ENCODE measurements around the gene FAM107B. TPM values are rescaled to one million over a fixed set of nuclear protein-coding genes. Genes with fewer than 3 reads are reported as not detected.
A peak's percentile ranks its signal among the peaks of the same experiment; 100 is the strongest.

The FAM107B gene
- total and polyA plus RNA-seq, 2 of the 4 experiments (the other 2 are of a cell fraction): 26.4 to 27.1 TPM

GRCh38 chr10:14681802-14682201, 92.9 kb downstream of the FAM107B start:
- TF ChIP-seq FOS (IDR thresholded peaks at IDR 0.05; ENCODE audit: low read depth, low read length) (no peak), CHD1 (IDR thresholded peaks at IDR 0.05; ENCODE audit: low read depth, low read length) (no peak), MXI1 (IDR thresholded peaks at IDR 0.05; ENCODE audit: borderline replicate concordance, low read depth, low read length) (no peak), ELK1 (IDR thresholded peaks at IDR 0.05; ENCODE audit: borderline replicate concordance, low read depth, low read length) (no peak), SMC3 (IDR thresholded peaks at IDR 0.05; ENCODE audit: low read depth, low read length) (no peak), MAZ (IDR thresholded peaks at IDR 0.05; ENCODE audit: borderline replicate concordance, low read depth, low read length) (no peak), NFE2L2 (IDR thresholded peaks at IDR 0.05; ENCODE audit: low read depth, low read length) (no peak), CEBPB (IDR thresholded peaks at IDR 0.05; ENCODE audit: low read depth, low read length) (no peak), RAD21 (IDR thresholded peaks at IDR 0.05; ENCODE audit: low read length) (no peak)
- no peak overlapping the region for H4K8ac ChIP-seq (ENCODE audit: low read depth in 2 of 2, low read length in 2 of 2)
- no peaks in the 10 kb centered on the region for H3K27me3 ChIP-seq (ENCODE audit: control insufficient read depth, insufficient read depth, low read length)
- DNase-seq: no peak
- no peak overlapping the region for H2AK9ac ChIP-seq (replicated peaks; ENCODE audit: low read depth, low read length, poor library complexity)
- no peak overlapping the region for H4K5ac ChIP-seq (ENCODE audit: low read depth, low read length)
- peak overlapping the region; percentile 59; the same call in 1 of the 2 replicates for H3K23ac ChIP-seq (ENCODE audit: low read depth, low read length)
- H3K27ac ChIP-seq (ENCODE audit: insufficient read depth, low read length): no peak overlapping the region
- no peak overlapping the region for H2BK5ac ChIP-seq (ENCODE audit: low read depth, low read length, poor library complexity, severe bottlenecking)
- no peak overlapping the region for H3K56ac ChIP-seq (ENCODE audit: extremely low read depth, insufficient read depth, low read length)
- H3K14ac ChIP-seq (replicated peaks; ENCODE audit: low read depth, low read length): peak overlapping the region; percentile 60
- ATAC-seq (ENCODE audit: low read depth): no peak
- H3K9me3 ChIP-seq (ENCODE audit: control insufficient read depth, insufficient read depth, low read length): peaks cover 2% of the 10 kb centered on the region; the same call in 1 of the 2 replicates
- WGBS, 2 experiments (ENCODE audit: extremely low coverage in 2 of 2, insufficient read length in 1 of 2): 90% methylated on average over 2 of the region's 7 CpGs; no CpG with 5 or more reads in 1 of the 2 experiments
- intact Hi-C loops (cut with micrococcal nuclease) (no loop called here), dilution Hi-C loops (cut with HindIII; ENCODE audit: low sequenced_read_pairs, unreplicated experiment) (no loop called here), in situ Hi-C loops (cut with MboI; ENCODE audit: low sequenced_read_pairs) (no loop called here)
- peak overlapping the region; percentile 88 for H2BK20ac ChIP-seq (ENCODE audit: low read depth, low read length)
- H2BK15ac ChIP-seq (ENCODE audit: low read depth, low read length): peak overlapping the region; percentile 4; the same call in 1 of the 3 replicates
- H2AFZ ChIP-seq (replicated peaks; ENCODE audit: low read length, poor library complexity): no peak overlapping the region
- no peaks in the 10 kb centered on the region for H4K20me1 ChIP-seq (ENCODE audit: insufficient read depth, low read length)
- H3K79me1 ChIP-seq (ENCODE audit: low read depth in 1 of 2, low read length in 2 of 2): no peaks in the 10 kb centered on the region
- no peaks in the 10 kb centered on the region for H3K36me3 ChIP-seq (ENCODE audit: control insufficient read depth, insufficient read depth, low read length)
- peak overlapping the region; percentile 77 for H2BK120ac ChIP-seq (ENCODE audit: low read depth, low read length)
- no peak overlapping the region for H3K4me2 ChIP-seq (ENCODE audit: low read depth, low read length)
- H3K4ac ChIP-seq (ENCODE audit: low read depth, low read length): peak overlapping the region; percentile 60
- no peak overlapping the region for H3K9ac ChIP-seq (ENCODE audit: low read depth, low read length)
- no peak overlapping the region for H2AK5ac ChIP-seq (ENCODE audit: low read depth, low read length)
- no TSS peak for BruUV-seq (replicated peaks)
- peaks cover 11% of the 10 kb centered on the region; the same call in 1 of the 2 replicates for H3K9me1 ChIP-seq (ENCODE audit: insufficient read depth, low read length)
- ChIA-PET CTCF (no interaction called here), POLR2A (ENCODE audit: unreplicated experiment) (no interaction called here)
- peak overlapping the region; percentile 68; the same call in 1 of the 2 replicates for H3K18ac ChIP-seq (ENCODE audit: low read depth, low read length)
- H3K4me3 ChIP-seq (ENCODE audit: insufficient read depth, low read depth, low read length): no peak overlapping the region
- 0 out of 2 replicates have a peak overlapping the region, but pooled peaks have one; percentile 0 for H4K91ac ChIP-seq (ENCODE audit: insufficient read depth, low read depth, low read length)
- H3K4me1 ChIP-seq (ENCODE audit: control insufficient read depth, insufficient read depth, low read length): peaks cover 11% of the 10 kb centered on the region

Data from IMR-90 (cell line).